Mucosa of descending colon (tissue), 3 donors: ENCODE data around the gene FAM168B. TPM values are rescaled to one million over a fixed set of nuclear protein-coding genes. Genes with fewer than 3 reads are reported as not detected.

Source experiments
- ATAC-seq: fragments of 200-7000 bp; cut with Tn5 transposase; one replicate; pipeline ENCODE4 v1.9.1; 2020; ENCODE audit warnings: mild to moderate bottlenecking, moderate library complexity
- DNase-seq, 3 donors: peaks; one replicate each; pipeline ENCODE4 v3.0.0-alpha.2; 2020
- H3K36me3 ChIP-seq: fragments of 200-600 bp; one replicate; pipeline ENCODE4 v1.8.0; 2021; ENCODE audit warnings: low read depth, mild to moderate bottlenecking
- H3K4me1 ChIP-seq: fragments of 200-600 bp; one replicate; pipeline ENCODE4 v1.8.0; 2021; ENCODE audit warnings: low read depth, mild to moderate bottlenecking
- H3K4me3 ChIP-seq: fragments of 200-600 bp; one replicate; pipeline ENCODE4 v1.8.0; 2021; ENCODE audit warnings: mild to moderate bottlenecking
- H3K9me3 ChIP-seq: fragments of 200-600 bp; one replicate; pipeline ENCODE4 v1.8.0; 2021; ENCODE audit warnings: mild to moderate bottlenecking
- CTCF ChIP-seq: fragments of 200-600 bp; IDR thresholded peaks from one replicate; pipeline ENCODE4 v1.8.0; 2022; ENCODE audit warnings: antibody characterized with exemption, mild to moderate bottlenecking
- intact Hi-C, 2 donors: fragments of 100-400 bp; cut with DNase I in 1 of 2; cut with micrococcal nuclease in 1 of 2; formaldehyde crosslinking; loops; one replicate each; pipeline versions ENCODE4 v1.11.0 to v1.11.1; 2022; cut with DNase I, micrococcal nuclease
- total RNA-seq, 3 donors: library from RNA; stranded (reverse); fragmentation: NEBNext Ultra II Directional in 2 of 3; extraction: Animal tissue kit (Norgen Biotek cat#: 25700) in 2 of 3; gene quantifications; one replicate each; pipeline versions ENCODE4 v1.2.1 to v1.2.4, GENCODE V29; 2021 to 2023
- donor health status: DM: no; HTN: no; CAD: no; lungs with moderate emphysema.
- donor health status: DM: no; HTN: no; CAD: no.
- donor health status: DM: no; HTN: yes; CAD: no.

The FAM168B gene
- total RNA-seq, 3 donors from 2014 or later = 79.1 to 131 (median 86.1) TPM

GRCh38 chr2:131127981-131128380 lies 34.7 kb upstream of the FAM168B start:
- peaks cover 3% of the 10 kb centered on the region for H3K9me3 ChIP-seq
- intact Hi-C loops = no loop called here
- ATAC-seq = peak; percentile 80
- TF ChIP-seq CTCF = no peak
- no peaks in the 10 kb centered on the region for H3K4me1 ChIP-seq
- no peak for DNase-seq
- H3K4me3 ChIP-seq = no peak overlapping the region
- H3K36me3 ChIP-seq = peaks cover 3% of the 10 kb centered on the region

- TF ChIP-seq CTCF = no peak
- no peak overlapping the region for H3K4me3 ChIP-seq
- H3K36me3 ChIP-seq = peaks cover 3% of the 10 kb centered on the region
- no peak for ATAC-seq
- H3K4me1 ChIP-seq = no peaks in the 10 kb centered on the region
- intact Hi-C loops = no loop called here
- DNase-seq = no peak
- H3K9me3 ChIP-seq = peaks cover 3% of the 10 kb centered on the region
These were observed 33.8 kb upstream of the FAM168B start for GRCh38 chr2:131127076-131127475.

GRCh38 chr2:131126436-131126835 lies 33.2 kb upstream of the FAM168B start:
- Histone ChIP-seq H3K36me3 (peaks cover 3% of the 10 kb centered on the region), H3K9me3 (peaks cover 3% of the 10 kb centered on the region), H3K4me3 (no peak overlapping the region), H3K4me1 (no peaks in the 10 kb centered on the region)
- intact Hi-C loops = no loop called here
- ATAC-seq = no peak
- TF ChIP-seq CTCF = no peak
- no peak for DNase-seq

- TF ChIP-seq CTCF = no peak
- ATAC-seq = no peak
- DNase-seq = no peak
- no peaks in the 10 kb centered on the region for H3K4me1 ChIP-seq
- H3K36me3 ChIP-seq = peaks cover 3% of the 10 kb centered on the region
- H3K9me3 ChIP-seq = peaks cover 3% of the 10 kb centered on the region
- H3K4me3 ChIP-seq = no peak overlapping the region
- intact Hi-C loops = no loop called here
These were observed 32.0 kb upstream of the FAM168B start for GRCh38 chr2:131125195-131125757.

GRCh38 chr2:131123192-131123591 lies 29.9 kb upstream of the FAM168B start:
- peaks cover 3% of the 10 kb centered on the region for H3K36me3 ChIP-seq
- no peak for ATAC-seq

More at GRCh38 chr2:131123192-131123591, 29.9 kb upstream of the FAM168B start:
- Histone ChIP-seq H3K4me3 (no peak overlapping the region), H3K9me3 (no peaks in the 10 kb centered on the region), H3K4me1 (peaks cover 3% of the 10 kb centered on the region)
- no peak for DNase-seq
- no peak for TF ChIP-seq CTCF
- intact Hi-C loops = no loop called here
